ENCODE measurements around the gene AXL.
"Not testable (repeated sequence)": the region's sequence is repeated elsewhere in the genome, so short reads cannot be mapped to it uniquely, and the experiment has no call there.

Gene AXL

DNA sequence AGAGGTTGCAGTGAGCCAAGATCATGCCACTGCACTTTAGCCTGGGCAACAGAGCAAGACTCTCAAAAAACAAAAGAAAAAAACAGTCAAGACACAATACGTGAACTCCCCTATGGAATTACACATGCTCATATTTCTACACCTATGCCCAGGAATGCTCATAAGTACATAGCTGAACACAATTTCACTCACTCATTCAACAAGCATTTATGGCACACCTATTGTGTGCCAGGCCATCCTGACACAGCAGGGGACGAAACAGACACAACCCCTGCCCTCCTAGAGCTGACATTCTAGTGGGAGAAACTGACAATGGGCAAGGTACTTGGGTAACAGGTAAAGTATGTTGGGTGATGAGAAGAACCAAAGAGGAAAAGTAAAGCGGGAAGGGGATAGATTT, 9.5 kb downstream of the AXL start:
- Histone ChIP-seq H3K27me3 (ENCODE audit: control insufficient read depth, insufficient read depth, low read length) (no peaks in the 10 kb centered on the region), H3K4me3 (ENCODE audit: low read depth, low read length) (no peak overlapping the region), H3K4me1 (ENCODE audit: control insufficient read depth, insufficient read depth, low read length) (peaks cover 8% of the 10 kb centered on the region), H3K9me3 (ENCODE audit: control insufficient read depth, insufficient read depth, low read length) (no peaks in the 10 kb centered on the region), H3K9ac (ENCODE audit: low read depth, low read length) (no peak overlapping the region), H3K36me3 (ENCODE audit: control insufficient read depth, insufficient read depth, low read length) (no peaks in the 10 kb centered on the region)

DNA sequence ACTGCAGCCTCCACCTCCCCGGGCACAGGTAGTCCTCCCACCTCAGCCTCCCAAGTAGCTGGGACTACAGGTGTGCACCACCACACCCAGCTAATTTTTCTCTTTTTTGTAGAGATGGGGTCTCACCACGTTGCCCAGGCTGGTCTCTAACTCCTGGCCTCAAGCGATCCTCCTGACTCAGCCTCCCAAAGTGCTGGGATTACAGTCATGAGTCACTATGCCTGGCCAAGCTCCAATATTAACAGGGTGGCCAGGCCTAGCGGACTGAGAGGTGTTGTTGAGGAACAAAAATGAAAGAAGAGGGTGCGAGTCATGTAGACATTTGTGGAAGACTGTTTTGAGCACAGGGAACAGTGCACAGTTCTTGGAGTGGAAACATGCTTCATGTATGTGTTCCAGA, 10.3 kb downstream of the AXL start:
- H3K4me1 ChIP-seq (ENCODE audit: control insufficient read depth, insufficient read depth, low read length); H3K9ac ChIP-seq (ENCODE audit: low read depth, low read length); H3K36me3 ChIP-seq (ENCODE audit: control insufficient read depth, insufficient read depth, low read length); H3K27me3 ChIP-seq (ENCODE audit: control insufficient read depth, insufficient read depth, low read length); H3K9me3 ChIP-seq (ENCODE audit: control insufficient read depth, insufficient read depth, low read length); H3K4me3 ChIP-seq (ENCODE audit: low read depth, low read length): not testable (repeated sequence)

DNA sequence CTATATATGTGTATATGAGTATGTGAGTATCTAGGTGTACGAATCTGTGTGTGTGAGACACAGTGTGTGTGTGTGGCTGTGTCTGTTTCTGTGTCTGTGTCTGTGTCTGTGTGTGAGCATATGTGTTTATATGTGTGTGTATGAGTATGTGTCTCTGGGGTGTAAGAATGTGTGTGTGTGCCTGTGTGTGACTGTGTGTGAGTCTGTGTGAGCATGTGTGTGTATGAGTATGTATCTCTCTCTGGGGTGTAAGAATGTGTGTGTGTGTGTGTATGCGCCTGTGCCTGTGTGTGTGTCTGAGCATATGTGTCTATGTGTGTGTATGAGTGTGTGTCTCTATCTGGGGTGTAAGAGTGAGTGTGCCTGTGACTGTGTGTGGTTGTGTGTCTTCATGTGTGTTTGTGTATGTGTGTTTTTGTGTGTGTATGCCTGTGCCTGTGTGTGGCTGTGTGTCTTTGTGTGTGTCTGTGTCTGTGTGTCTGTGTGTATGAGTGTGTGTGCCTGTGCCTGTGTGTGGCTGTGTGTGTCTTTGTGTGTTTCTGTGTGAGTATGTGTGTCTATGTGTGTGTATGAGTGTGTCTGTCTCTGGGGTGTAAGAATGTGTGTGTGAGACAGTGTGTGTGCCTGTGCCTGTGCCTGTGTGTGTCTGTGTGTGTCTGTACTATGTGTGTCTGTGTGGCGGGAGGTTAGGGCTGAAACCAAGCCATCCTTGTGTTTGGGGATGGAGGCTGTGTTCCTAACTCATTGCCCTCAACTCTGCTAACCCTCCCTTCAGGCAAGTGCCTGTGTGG, 11.2 kb downstream of the AXL start:
- no peaks in the 10 kb centered on the region for H3K36me3 ChIP-seq (ENCODE audit: control insufficient read depth, insufficient read depth, low read length)
- H3K4me1 ChIP-seq (ENCODE audit: control insufficient read depth, insufficient read depth, low read length), result peaks cover 7% of the 10 kb centered on the region
- no peaks in the 10 kb centered on the region for H3K9me3 ChIP-seq (ENCODE audit: control insufficient read depth, insufficient read depth, low read length)
- H3K4me3 ChIP-seq (ENCODE audit: low read depth, low read length), result no peak overlapping the region
- no peaks in the 10 kb centered on the region for H3K27me3 ChIP-seq (ENCODE audit: control insufficient read depth, insufficient read depth, low read length)
- no peak overlapping the region for H3K9ac ChIP-seq (ENCODE audit: low read depth, low read length)

DNA sequence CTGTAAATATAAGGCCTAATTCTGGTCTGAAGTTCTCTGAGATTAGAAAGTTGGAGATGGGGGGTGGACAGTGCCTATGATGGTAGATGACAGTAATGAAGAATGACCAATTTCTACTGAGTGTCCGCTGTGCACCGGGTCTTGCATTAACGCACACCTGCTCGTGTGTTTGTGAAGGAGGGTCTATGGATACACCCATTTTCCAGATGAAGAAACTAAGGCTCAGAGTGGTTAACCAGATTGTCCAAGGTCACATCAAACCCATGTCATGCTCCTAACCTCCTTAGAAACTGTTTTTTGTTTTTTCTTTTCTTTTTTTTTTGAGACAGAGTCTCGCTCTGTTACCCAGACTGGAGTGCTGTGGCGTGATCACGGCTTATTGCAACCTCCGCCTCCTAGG, 13.7 kb downstream of the AXL start:
- H3K9ac ChIP-seq (ENCODE audit: low read depth, low read length), result no peak overlapping the region
- H3K27me3 ChIP-seq (ENCODE audit: control insufficient read depth, insufficient read depth, low read length), result no peaks in the 10 kb centered on the region

DNA sequence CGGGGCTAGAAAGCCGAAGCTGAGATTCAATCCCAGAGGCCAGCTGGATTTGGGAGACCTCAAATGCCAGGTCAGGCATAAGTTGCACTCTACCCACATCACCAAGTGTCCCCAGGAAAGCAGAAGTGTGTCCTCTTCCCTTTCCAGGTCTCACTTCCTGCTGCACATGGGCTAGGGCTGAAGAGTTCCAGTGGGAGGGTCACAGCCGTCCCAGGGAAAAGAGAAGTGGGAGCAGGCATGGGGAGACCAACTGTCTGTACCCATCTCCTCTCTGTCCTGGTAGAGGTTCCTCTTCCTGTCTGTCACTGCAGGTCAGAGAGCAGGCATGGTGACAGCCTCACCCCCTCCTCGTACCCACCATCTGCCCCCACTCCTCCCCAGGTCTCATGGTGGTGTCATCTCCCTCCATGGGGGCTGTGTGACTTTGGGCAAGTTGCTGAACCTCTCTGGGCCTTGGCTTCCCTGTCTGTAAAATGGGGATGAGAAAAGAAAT, 14.8 kb downstream of the AXL start:
- H3K4me1 ChIP-seq (ENCODE audit: control insufficient read depth, insufficient read depth, low read length), result no peaks in the 10 kb centered on the region
- H3K4me3 ChIP-seq (ENCODE audit: low read depth, low read length), result no peak overlapping the region
- H3K9me3 ChIP-seq (ENCODE audit: control insufficient read depth, insufficient read depth, low read length), result no peaks in the 10 kb centered on the region
- H3K27me3 ChIP-seq (ENCODE audit: control insufficient read depth, insufficient read depth, low read length), result no peaks in the 10 kb centered on the region
- H3K36me3 ChIP-seq (ENCODE audit: control insufficient read depth, insufficient read depth, low read length), result peaks cover 5% of the 10 kb centered on the region
- H3K9ac ChIP-seq (ENCODE audit: low read depth, low read length), result no peak overlapping the region

More for the DNA sequence above, 13.7 kb downstream of the AXL start:
- Histone ChIP-seq H3K9me3 (ENCODE audit: control insufficient read depth, insufficient read depth, low read length) (no peaks in the 10 kb centered on the region), H3K4me3 (ENCODE audit: low read depth, low read length) (no peak overlapping the region), H3K36me3 (ENCODE audit: control insufficient read depth, insufficient read depth, low read length) (no peaks in the 10 kb centered on the region), H3K4me1 (ENCODE audit: control insufficient read depth, insufficient read depth, low read length) (no peaks in the 10 kb centered on the region)

DNA sequence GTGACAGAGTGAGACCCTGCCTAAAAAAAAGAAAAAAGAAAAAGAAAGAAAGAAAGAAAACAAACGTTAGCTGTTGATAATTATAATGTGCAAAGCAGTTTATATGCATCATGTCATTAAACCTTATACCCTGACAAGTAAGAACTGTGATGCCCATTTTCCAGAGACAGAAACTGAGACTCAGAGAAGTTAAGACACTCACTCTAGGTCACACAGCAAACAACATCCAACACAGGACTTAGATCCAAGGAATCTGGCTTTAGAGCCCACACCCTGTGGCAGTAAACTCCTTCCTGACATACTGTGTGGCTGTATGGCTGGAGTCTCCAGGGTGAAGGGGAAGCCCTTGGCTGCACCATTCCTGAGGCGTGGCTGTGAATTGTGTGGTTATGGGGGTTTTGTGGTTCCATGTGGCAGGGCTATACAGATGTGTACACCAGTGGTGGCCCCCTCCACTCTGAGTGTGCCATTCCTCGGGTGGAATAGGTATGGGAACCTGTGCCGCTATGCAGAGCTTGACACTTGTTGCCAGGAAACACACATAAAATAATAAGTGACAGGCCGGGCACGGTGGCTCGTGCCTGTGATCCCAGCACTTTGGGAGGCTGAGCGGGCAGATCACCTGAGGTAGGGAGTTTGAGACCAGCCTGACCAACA, 15.6 kb downstream of the AXL start:
- H3K4me3 ChIP-seq (ENCODE audit: low read depth, low read length), result no peak overlapping the region
- no peaks in the 10 kb centered on the region for H3K9me3 ChIP-seq (ENCODE audit: control insufficient read depth, insufficient read depth, low read length)
- no peaks in the 10 kb centered on the region for H3K27me3 ChIP-seq (ENCODE audit: control insufficient read depth, insufficient read depth, low read length)
- H3K4me1 ChIP-seq (ENCODE audit: control insufficient read depth, insufficient read depth, low read length), result no peaks in the 10 kb centered on the region
- peaks cover 12% of the 10 kb centered on the region for H3K36me3 ChIP-seq (ENCODE audit: control insufficient read depth, insufficient read depth, low read length)
- H3K9ac ChIP-seq (ENCODE audit: low read depth, low read length), result no peak overlapping the region

DNA sequence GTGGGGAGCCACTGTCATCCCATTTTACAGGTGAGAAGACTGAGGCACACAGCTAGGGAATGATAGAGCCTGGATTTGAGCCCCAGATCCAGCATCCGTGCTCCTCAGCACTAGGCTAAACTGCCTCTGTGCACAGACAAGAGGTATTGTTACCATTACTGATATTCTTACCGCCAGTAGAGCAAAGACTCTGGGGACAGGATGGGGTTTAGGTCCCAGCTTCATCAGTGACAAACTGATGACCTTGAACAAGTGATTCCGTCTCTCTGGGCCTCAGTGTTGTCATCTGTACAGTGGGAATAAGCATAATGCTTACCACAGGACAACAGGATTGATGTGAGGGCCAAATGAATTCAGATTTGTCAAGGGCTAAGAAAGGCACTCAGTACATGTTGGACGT, 16.5 kb downstream of the AXL start:
- peaks cover 13% of the 10 kb centered on the region for H3K36me3 ChIP-seq (ENCODE audit: control insufficient read depth, insufficient read depth, low read length)
- no peaks in the 10 kb centered on the region for H3K9me3 ChIP-seq (ENCODE audit: control insufficient read depth, insufficient read depth, low read length)
- H3K9ac ChIP-seq (ENCODE audit: low read depth, low read length), result no peak overlapping the region
- H3K4me3 ChIP-seq (ENCODE audit: low read depth, low read length), result no peak overlapping the region
- H3K4me1 ChIP-seq (ENCODE audit: control insufficient read depth, insufficient read depth, low read length), result no peaks in the 10 kb centered on the region
- H3K27me3 ChIP-seq (ENCODE audit: control insufficient read depth, insufficient read depth, low read length), result no peaks in the 10 kb centered on the region

DNA sequence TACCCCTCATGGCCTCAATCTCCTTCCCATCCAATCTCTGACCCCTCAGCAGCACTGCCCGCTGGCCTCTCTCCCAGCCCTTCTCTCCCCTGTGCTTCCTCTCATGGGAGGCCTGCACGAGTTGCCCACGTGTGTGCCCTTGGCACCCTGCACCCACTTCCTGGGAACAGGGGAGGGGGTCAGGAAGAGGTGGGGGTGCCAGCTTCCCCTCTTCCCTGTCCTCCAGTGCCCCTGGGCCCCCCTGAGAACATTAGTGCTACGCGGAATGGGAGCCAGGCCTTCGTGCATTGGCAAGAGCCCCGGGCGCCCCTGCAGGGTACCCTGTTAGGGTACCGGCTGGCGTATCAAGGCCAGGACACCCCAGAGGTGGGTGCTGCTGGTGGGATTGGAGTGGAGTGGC, 19.2 kb downstream of the AXL start:
- Histone ChIP-seq H3K36me3 (ENCODE audit: control insufficient read depth, insufficient read depth, low read length) (peaks cover 20% of the 10 kb centered on the region), H3K4me1 (ENCODE audit: control insufficient read depth, insufficient read depth, low read length) (no peaks in the 10 kb centered on the region), H3K9ac (ENCODE audit: low read depth, low read length) (no peak overlapping the region), H3K4me3 (ENCODE audit: low read depth, low read length) (no peak overlapping the region), H3K9me3 (ENCODE audit: control insufficient read depth, insufficient read depth, low read length) (no peaks in the 10 kb centered on the region), H3K27me3 (ENCODE audit: control insufficient read depth, insufficient read depth, low read length) (no peaks in the 10 kb centered on the region)

DNA sequence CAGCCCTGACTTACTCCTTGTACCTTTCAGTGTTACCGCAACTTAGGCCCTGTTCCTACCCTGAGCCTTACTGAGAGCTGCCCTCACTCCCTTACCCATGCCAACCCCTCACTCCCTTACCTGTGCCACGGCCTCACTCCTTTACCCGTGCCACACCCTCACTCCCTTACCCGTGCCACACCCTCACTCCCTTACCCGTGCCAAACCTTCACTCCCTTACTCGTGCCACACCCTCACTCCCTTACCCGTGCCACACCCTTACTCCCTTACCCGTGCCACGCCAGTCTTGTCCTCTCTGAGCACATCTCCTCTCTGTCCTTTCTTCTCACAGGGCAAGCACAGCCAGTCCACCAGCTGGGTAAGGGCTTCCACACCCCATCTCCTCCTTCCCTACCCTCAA, 20.3 kb downstream of the AXL start:
- Histone ChIP-seq H3K9ac (ENCODE audit: low read depth, low read length) (no peak overlapping the region), H3K9me3 (ENCODE audit: control insufficient read depth, insufficient read depth, low read length) (no peaks in the 10 kb centered on the region), H3K27me3 (ENCODE audit: control insufficient read depth, insufficient read depth, low read length) (no peaks in the 10 kb centered on the region), H3K4me1 (ENCODE audit: control insufficient read depth, insufficient read depth, low read length) (no peaks in the 10 kb centered on the region), H3K36me3 (ENCODE audit: control insufficient read depth, insufficient read depth, low read length) (peaks cover 25% of the 10 kb centered on the region), H3K4me3 (ENCODE audit: low read depth, low read length) (no peak overlapping the region)

DNA sequence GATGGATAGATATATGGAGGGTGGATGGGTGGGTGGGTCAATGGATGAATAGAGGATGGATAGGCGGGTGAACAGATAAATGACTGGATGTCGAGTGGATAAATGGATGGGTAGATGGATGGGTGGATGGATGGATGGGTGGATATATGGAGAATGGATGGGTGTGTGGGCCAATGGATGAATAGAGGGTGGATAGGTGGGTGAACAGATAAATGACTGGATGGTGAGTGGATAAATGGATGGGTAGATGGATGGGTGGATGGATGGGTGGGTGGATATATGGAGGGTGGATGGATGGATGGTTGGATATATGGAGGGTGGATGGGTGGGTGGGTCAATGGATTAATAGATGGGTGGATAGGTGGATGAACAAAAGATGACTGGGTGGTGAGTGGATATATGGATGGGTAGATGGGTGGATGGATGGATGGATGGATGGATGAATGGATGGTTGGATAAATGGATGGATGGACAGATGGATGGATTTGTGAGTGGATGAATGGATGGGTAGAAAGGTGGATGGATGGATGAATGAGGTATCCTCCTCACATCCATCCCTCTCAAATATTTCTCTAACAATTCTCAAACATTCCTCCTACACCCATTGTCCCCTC, 21.0 kb downstream of the AXL start:
- no peaks in the 10 kb centered on the region for H3K4me1 ChIP-seq (ENCODE audit: control insufficient read depth, insufficient read depth, low read length)
- H3K4me3 ChIP-seq (ENCODE audit: low read depth, low read length), result no peak overlapping the region
- H3K27me3 ChIP-seq (ENCODE audit: control insufficient read depth, insufficient read depth, low read length), result no peaks in the 10 kb centered on the region
- no peak overlapping the region for H3K9ac ChIP-seq (ENCODE audit: low read depth, low read length)
- peaks cover 25% of the 10 kb centered on the region for H3K36me3 ChIP-seq (ENCODE audit: control insufficient read depth, insufficient read depth, low read length)
- no peaks in the 10 kb centered on the region for H3K9me3 ChIP-seq (ENCODE audit: control insufficient read depth, insufficient read depth, low read length)

DNA sequence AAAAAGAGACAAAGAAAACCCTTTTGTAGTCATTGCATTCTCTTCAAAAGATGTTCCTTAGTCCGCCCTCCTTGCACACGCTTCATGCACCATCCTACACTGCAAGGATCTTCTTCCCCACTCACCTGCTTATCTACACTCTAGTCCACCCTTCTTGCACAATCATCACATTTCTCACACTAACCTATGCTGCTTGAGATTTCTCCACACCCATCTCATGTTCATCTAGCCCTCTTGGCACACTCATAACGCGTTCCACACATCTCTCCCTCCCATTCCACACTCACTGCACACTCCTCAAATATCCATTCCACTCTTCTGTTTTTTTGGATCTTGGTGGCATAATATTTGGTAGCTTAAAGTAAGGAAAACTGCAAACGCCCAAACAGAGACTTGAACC, 22.8 kb downstream of the AXL start:
- Histone ChIP-seq H3K36me3 (ENCODE audit: control insufficient read depth, insufficient read depth, low read length) (peaks cover 29% of the 10 kb centered on the region), H3K9me3 (ENCODE audit: control insufficient read depth, insufficient read depth, low read length) (no peaks in the 10 kb centered on the region), H3K4me3 (ENCODE audit: low read depth, low read length) (no peak overlapping the region), H3K4me1 (ENCODE audit: control insufficient read depth, insufficient read depth, low read length) (no peaks in the 10 kb centered on the region), H3K27me3 (ENCODE audit: control insufficient read depth, insufficient read depth, low read length) (no peaks in the 10 kb centered on the region), H3K9ac (ENCODE audit: low read depth, low read length) (no peak overlapping the region)

DNA sequence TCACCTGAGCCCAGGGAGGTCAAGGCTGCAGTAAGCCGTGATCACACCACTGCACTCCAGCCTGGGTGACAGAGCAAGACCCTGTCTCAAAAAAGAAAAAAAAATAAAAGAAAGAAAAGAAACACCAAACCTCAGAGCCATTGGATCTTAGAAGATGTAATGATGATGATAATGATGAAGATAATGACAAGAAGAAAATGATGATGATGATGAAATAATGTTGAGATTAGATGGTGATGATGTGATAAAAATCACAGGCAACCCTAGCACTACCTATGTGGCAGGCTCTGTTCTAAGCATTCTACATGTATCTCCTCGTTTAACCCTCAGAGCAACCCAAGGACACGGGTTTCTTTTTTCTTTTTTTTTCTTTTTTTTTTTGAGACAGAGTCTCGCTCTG, 25.1 kb downstream of the AXL start:
- peaks cover 32% of the 10 kb centered on the region for H3K36me3 ChIP-seq (ENCODE audit: control insufficient read depth, insufficient read depth, low read length)
- H3K4me1 ChIP-seq (ENCODE audit: control insufficient read depth, insufficient read depth, low read length), result no peaks in the 10 kb centered on the region
- H3K27me3 ChIP-seq (ENCODE audit: control insufficient read depth, insufficient read depth, low read length), result no peaks in the 10 kb centered on the region
- H3K4me3 ChIP-seq (ENCODE audit: low read depth, low read length), result no peak overlapping the region
- no peaks in the 10 kb centered on the region for H3K9me3 ChIP-seq (ENCODE audit: control insufficient read depth, insufficient read depth, low read length)
- no peak overlapping the region for H3K9ac ChIP-seq (ENCODE audit: low read depth, low read length)

Measured in iPS-15b (cell line).